ENCODE results near the gene GRIK4. TPM values are rescaled to one million over a fixed set of nuclear protein-coding genes. Genes with fewer than 3 reads are reported as not detected.
A peak's percentile ranks its signal among the peaks of the same experiment; 100 is the strongest.

GRIK4 gene
- total and polyA plus RNA-seq, 2 of the 4 experiments (the other 2 are of a cell fraction) = 0.18 to 0.38 TPM

GRCh38 chr11:120835601-120836228 is 324.2 kb downstream of the GRIK4 start:
- POLR2A ChIA-PET (ENCODE audit: unreplicated experiment) = no interaction called here
- Histone ChIP-seq H3K27me3 (ENCODE audit: control insufficient read depth, insufficient read depth, low read length) (peaks cover 2% of the 10 kb centered on the region), H3K9ac (ENCODE audit: low read depth, low read length) (no peak overlapping the region), H3K36me3 (ENCODE audit: control insufficient read depth, insufficient read depth, low read length) (no peaks in the 10 kb centered on the region), H2AK9ac (replicated peaks; ENCODE audit: low read depth, low read length, poor library complexity) (no peak overlapping the region), H2BK5ac (ENCODE audit: low read depth, low read length, poor library complexity, severe bottlenecking) (no peak overlapping the region), H3K4me2 (ENCODE audit: low read depth, low read length) (no peak overlapping the region), H2BK20ac (ENCODE audit: low read depth, low read length) (no peak overlapping the region), H4K20me1 (ENCODE audit: insufficient read depth, low read length) (no peaks in the 10 kb centered on the region), H2AFZ (replicated peaks; ENCODE audit: low read length, poor library complexity) (no peak overlapping the region), H4K91ac (ENCODE audit: insufficient read depth, low read depth, low read length) (no peak overlapping the region), H3K9me1 (ENCODE audit: insufficient read depth, low read length) (no peaks in the 10 kb centered on the region), H3K14ac (replicated peaks; ENCODE audit: low read depth, low read length) (no peak overlapping the region), H4K5ac (ENCODE audit: low read depth, low read length) (no peak overlapping the region), H3K79me1 (ENCODE audit: low read depth in 1 of 2, low read length in 2 of 2) (no peaks in the 10 kb centered on the region), H3K18ac (ENCODE audit: low read depth, low read length) (no peak overlapping the region), H3K27ac (ENCODE audit: insufficient read depth, low read length) (no peak overlapping the region), H3K23ac (ENCODE audit: low read depth, low read length) (no peak overlapping the region), H3K9me3 (ENCODE audit: control insufficient read depth, insufficient read depth, low read length) (no peaks in the 10 kb centered on the region), H3K4ac (ENCODE audit: low read depth, low read length) (no peak overlapping the region), H2BK15ac (ENCODE audit: low read depth, low read length) (no peak overlapping the region), H2AK5ac (ENCODE audit: low read depth, low read length) (no peak overlapping the region), H3K56ac (ENCODE audit: extremely low read depth, insufficient read depth, low read length) (no peak overlapping the region), H3K4me1 (ENCODE audit: control insufficient read depth, insufficient read depth, low read length) (no peaks in the 10 kb centered on the region), H4K8ac (ENCODE audit: low read depth in 2 of 2, low read length in 2 of 2) (no peak overlapping the region), H3K4me3 (ENCODE audit: insufficient read depth, low read depth, low read length) (no peak overlapping the region), H2BK120ac (ENCODE audit: low read depth, low read length) (no peak overlapping the region)
- no CpG with 5 or more reads among the region's 11 CpGs for WGBS, 2 experiments (ENCODE audit: extremely low coverage in 2 of 2, insufficient read length in 1 of 2)
- dilution Hi-C loops (cut with HindIII; ENCODE audit: low sequenced_read_pairs, unreplicated experiment) = no loop called here
- DNase-seq (peak; percentile 12), ATAC-seq (ENCODE audit: low read depth) (no peak)
- no peak for TF ChIP-seq RFX5 (IDR thresholded peaks at IDR 0.05; ENCODE audit: low read depth, low read length)
- no peak for TF ChIP-seq MAZ (IDR thresholded peaks at IDR 0.05; ENCODE audit: borderline replicate concordance, low read depth, low read length)
- TF ChIP-seq CEBPB (IDR thresholded peaks at IDR 0.05; ENCODE audit: low read depth, low read length) = no peak
- no peak for TF ChIP-seq MAFK (IDR thresholded peaks at IDR 0.05; ENCODE audit: low read depth, low read length)
- no peak for TF ChIP-seq MXI1 (IDR thresholded peaks at IDR 0.05; ENCODE audit: borderline replicate concordance, low read depth, low read length)
- no peak for TF ChIP-seq ELK1 (IDR thresholded peaks at IDR 0.05; ENCODE audit: borderline replicate concordance, low read depth, low read length)
- no peak for TF ChIP-seq NFE2L2 (IDR thresholded peaks at IDR 0.05; ENCODE audit: low read depth, low read length)
- TF ChIP-seq RAD21 (IDR thresholded peaks at IDR 0.05; ENCODE audit: low read length) = no peak
- no peak for TF ChIP-seq SMC3 (IDR thresholded peaks at IDR 0.05; ENCODE audit: low read depth, low read length)
- no peak for TF ChIP-seq BHLHE40 (IDR thresholded peaks at IDR 0.05; ENCODE audit: low read depth, low read length)
- TF ChIP-seq CTCF (conservative IDR thresholded peaks at IDR 0.05; ENCODE audit: low read depth, low read length) = no peak
- no peak for TF ChIP-seq RCOR1 (IDR thresholded peaks at IDR 0.05; ENCODE audit: insufficient replicate concordance, low read length)
- no peak for TF ChIP-seq CHD1 (IDR thresholded peaks at IDR 0.05; ENCODE audit: low read depth, low read length)
- CTCF ChIA-PET = no interaction called here
- in situ Hi-C loops (cut with MboI; ENCODE audit: low sequenced_read_pairs) = no loop called here
- no TSS peak for BruUV-seq (replicated peaks)
- intact Hi-C loops (cut with micrococcal nuclease) = no loop called here
